Stimulated activated CD8-positive, alpha-beta memory T cell treated with anti-CD3 and anti-CD28 coated beads, Interleukin-7, amount 100 ng/mL, for 24 hours (primary cell): Measurements from ENCODE around the gene GSK3B.
"Not testable (repeated sequence)": the region's sequence is repeated elsewhere in the genome, so short reads cannot be mapped to it uniquely, and the experiment has no call there.

Source experiments
- DNase-seq: peaks from one replicate; pipeline ENCODE4 v3.0.0-alpha.2; 2020; ENCODE audit warnings: low read depth

GSK3B gene

DNA sequence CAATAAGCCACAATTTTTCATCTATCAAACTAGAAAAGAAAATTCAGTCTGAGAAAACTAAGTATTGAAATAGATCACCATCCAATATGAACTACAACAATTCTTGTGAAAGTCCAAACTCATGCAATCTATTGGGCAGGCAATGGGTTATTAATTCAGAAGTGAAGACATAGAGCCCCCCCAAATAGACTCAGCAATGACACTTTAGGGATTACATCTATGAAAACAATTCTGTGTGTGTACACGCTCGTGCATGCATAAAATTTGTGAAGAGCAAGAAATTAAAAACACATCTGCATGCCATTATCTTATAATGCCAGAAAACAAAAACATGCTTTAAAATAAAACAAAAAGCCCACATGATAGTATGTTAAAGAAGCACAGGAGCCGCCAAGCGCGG is 161.0 kb downstream of the GSK3B start:
- DNase-seq: no peak

DNA sequence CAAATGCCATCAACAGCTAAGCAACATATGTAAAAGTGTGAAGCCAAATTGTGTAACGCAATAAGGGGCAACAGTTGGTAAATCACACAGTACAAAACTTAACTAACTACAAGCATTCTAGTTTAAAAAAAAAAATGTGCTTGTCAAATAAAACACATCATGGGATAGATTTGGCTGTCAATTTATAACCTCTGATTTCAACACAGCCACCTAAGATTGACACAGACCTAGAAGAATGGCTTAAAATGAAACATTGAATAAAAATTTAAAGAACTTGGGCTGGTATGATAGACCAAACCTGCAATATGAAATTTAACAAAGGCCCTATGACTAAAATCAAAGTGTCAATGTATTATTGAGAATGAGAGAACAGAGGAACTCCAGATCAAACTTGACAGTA is 164.0 kb downstream of the GSK3B start:
- DNase-seq: no peak

DNA sequence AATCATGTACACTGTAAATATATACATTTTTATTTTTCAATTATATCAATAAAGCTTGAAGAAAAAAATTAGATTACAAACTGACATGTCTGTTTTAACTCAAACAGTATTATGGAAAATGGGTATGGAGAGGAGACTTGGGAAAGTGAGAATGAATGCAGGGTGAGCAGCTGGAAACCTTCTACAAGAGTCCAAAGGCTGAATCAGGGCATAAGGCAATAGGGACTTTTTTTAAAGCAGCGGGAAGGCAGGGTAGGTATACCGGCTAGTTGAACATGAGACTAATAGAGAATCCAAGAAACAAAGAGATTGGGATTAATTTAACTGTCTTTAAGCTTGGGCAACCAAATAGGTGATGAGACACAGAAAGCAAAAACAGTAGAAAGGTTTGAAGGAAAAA is 167.1 kb downstream of the GSK3B start:
- DNase-seq: no peak

DNA sequence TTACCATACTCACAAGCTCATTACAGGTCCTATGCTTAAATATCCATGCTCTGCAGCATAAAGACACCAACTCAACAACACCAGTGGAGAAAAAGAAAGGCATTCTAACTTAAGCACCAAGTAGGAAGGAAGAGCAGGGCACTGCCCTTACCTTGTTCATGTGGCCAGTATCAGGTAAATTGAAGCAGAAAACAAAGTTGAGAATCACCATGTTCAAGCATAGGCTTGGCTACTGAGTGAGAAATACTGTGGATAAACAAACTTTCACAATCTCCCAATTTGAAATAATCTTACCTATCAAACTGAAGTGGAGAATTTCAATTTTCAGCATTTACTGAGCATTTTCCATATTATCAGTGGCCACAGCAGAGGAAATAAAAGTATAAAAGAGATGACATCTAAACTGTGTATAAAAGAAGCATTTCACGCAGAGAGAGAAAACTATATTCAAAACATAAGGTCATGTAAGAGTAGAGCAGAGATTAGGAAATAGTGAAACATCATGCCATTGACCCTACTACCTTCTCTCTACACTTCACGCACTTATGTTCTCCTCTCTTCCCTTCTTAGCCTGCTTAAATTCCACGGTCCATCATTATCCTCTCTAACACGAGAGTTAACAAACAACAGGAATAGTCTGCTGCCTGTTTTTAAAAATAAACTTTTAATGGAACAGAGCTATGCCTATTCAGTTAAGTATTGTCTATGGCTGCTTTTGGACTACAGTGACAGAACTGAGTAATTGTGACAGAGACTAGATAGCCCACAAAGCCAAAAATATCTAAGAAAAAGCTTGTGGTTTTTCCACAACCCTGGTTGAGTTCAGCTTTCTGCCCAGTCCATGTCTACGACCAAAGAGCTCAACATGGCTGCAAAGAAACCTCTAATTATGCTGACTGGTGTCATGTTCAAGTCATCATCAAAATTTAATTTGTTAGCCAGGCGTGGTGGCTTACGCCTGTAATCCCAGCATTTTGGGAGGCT is 169.8 kb downstream of the GSK3B start:
- no peak for DNase-seq

DNA sequence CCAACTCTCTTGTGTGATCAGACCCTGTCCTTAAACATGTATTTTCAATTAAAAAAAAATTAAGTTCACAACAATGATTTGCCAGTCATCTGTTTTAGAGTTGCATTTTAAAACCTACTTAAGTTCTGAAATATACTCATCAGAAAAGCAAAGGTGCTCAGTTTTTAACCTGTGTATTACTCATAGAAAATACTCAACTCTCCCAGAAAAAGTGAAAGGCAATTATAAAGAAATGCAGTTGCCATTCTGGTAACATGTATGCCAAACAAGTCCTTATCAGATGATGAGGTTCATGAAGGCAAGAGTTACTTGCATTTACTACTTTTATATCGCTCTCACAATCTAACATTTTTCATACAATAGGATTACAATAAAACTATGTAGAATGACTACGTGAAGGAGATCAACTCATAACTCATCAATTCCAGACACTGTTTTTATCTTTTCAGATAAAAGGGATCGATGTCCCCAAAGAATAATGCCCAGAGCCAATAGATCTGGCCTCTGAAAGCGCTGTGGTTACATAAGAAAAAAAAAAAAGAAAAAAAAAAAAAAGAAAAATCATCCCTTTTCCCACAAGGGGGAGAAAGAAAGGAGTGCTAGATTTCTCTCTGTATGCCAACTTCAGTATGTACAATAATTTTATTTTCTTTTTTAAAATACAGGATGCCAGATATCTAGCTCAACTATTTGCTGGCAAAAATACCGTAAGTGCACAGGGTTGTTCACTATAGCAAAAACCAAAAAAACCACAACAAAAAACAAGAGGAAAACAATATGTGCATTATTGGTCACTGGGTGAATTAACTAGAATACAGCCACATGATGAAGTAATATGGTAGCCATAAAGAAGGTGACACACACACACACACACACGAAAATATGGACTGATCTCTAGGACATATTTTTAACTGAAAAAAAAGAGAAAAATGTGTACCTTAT is 175.0 kb downstream of the GSK3B start:
- no peak for DNase-seq

DNA sequence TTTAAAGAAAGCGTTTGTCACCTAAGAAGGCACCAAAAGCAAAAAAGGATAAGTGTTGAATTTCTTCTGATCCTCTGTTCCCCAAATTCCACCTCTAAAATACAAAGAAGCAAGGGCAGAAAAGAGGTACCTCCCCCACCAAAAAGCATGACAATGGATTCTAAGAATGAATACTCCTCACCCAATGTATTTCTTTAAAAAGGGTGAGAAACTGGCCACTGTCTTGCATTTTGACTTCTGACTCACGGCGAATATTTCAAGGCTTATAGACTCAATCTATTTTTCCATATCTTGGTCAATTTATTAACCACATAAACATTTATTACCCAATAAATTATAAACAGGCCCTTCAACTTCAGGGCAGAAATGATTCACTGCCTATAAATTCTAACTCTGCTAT is 181.2 kb downstream of the GSK3B start:
- DNase-seq: no peak

DNA sequence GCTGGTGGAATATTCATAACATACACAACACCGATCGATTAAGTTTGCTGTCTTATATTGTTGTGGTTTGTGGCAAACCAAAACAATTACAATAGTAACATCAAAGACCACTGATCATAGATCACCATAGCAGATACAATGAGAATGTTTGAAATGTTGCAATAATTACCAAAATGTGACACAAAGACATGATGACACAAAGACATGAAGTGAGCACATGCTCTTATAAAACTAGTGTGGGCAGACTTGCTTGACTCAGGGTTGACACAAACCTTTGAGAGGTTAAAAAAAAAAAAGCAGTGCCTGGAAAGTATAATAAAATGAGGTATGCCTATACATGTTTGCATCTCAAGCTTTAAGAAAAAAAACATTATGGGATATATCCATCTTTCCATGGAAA is 182.0 kb downstream of the GSK3B start:
- no peak for DNase-seq

DNA sequence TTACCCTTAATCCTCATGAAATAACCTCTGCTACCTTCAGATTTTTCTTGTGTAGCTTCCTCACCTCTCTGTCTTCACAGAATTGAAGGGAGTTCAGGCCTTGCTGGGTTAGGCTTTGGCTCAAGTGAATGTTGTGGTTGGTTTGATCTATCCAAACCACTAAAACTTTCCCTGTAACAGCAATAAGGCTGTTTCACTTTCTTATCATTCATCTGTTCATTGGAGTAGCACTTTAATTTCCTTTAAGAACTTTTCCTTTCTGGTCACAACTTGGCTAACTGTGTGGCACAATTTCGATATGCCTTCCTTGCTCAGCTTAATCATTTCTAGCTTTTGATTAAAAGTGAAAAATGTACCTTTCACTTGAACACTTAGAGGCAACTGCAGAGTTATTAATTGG is 182.5 kb downstream of the GSK3B start:
- no peak for DNase-seq

DNA sequence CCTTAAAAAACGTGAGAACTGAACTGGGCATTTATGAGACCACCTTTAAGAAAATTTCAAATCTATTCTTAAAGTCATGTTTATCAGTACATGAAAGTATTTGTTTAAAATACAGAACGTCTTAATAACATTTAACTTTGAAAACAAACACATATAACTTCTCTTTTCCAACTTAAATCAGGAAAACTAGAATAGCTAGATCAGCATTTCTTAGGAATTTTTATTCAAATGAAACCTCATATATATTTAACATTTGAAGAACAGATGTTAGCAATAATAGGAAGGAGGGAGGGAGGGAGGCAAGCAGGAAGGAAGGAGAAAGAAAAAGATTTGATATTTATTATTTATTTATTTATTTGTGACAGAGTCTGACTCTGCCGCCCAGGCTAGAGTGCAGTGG is 192.2 kb downstream of the GSK3B start:
- no peak for DNase-seq

DNA sequence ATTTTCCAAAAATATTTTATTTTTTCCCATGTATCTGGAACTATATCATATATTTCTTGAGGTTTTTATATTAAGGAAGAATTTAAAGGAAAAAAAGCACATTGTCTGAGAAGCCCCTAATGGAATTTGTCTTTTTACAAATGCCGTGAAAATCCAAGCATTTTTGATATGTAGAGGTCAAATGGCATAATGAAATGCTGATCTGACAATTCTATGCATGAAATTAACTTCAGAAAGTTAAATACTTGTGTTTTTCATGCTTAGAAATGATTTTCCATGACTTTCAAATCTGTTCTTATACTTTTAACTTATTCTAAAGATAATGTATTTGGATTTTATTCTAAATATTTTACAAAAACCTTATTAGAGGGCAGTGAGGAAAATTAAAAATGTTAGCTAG is 193.1 kb downstream of the GSK3B start:
- DNase-seq: no peak

DNA sequence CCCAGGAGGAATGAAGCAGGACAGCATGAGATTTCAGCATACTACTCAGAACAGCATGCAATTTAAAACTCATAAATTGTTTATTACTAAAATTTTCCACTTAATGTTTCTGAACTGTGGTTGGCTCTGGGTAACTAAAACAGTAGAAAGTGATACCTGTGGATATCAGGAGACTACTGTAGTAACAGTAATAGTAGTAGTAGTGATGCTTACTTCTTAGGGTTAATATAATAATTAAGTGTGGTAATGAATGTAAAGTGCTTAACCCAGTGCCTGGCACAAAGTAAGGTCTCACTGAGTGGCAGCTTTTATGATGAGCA is 195.1 kb downstream of the GSK3B start:
- no peak for DNase-seq

DNA sequence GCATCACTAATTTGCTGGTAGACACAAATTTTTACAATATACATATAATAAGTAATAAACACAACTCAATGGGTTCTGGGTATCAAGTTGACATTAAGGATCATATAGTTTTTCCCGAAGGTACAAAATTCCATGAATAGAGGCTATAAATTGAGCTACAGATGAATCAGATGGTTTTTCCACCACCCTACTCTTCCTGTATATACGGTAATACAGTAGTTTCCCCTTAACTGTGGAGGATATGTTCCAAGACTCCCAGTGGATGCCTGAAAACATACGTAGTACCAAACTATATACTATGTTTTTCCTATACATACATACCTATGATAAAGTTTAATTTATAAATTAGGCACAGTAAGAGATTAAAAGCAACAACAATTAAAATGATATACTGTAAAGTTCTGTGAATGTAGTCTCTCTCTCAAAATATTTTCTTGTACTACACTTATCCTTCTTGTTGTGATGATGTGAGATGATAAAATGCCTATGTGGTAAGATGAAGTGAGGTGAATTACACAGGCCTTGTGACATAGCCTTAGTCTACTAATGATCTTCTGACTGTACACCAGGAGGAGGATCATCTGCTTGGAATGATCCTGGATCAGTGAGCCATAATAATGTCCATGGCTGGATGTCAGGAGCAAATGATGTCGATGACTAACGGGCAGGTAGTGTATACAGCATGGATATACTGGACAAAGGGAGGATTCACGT is 195.6 kb downstream of the GSK3B start:
- DNase-seq: no peak

DNA sequence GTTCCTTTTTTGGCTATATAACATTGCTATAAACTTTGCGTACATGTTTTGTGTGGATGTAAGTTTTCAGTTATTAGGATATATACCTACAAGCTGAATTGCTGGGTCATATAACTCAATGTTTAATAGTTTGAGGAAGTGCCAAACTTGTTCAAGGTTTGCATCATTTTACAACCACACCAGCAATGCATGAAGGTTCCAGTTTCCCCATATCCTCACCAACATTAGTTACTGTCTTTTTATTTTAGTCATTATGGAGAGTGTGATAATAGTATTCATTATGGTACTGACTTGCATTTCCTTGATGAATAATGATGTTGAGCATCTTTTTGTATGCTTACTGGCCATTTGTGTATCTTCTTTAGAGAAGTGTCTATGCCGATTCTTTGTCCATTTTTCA is 200.1 kb downstream of the GSK3B start:
- DNase-seq: no peak

DNA sequence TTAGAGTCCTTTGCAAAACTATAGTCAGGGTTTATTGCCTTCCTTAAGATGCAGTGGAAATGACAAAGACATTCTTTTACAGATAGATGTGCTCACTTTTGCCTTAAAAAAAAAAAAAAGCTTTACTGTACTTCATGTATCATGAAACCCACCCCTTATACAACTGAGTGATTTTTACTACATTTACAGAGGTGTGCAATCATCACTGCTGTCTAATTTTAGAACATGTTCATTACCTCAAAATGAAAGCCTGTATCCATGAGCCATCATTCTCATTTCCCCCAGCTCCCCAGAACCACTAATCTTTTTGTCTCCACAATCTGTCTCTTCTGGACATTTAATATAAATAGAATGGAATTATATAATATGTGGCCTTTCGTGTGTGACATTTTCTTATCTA is 200.5 kb downstream of the GSK3B start:
- DNase-seq: no peak

DNA sequence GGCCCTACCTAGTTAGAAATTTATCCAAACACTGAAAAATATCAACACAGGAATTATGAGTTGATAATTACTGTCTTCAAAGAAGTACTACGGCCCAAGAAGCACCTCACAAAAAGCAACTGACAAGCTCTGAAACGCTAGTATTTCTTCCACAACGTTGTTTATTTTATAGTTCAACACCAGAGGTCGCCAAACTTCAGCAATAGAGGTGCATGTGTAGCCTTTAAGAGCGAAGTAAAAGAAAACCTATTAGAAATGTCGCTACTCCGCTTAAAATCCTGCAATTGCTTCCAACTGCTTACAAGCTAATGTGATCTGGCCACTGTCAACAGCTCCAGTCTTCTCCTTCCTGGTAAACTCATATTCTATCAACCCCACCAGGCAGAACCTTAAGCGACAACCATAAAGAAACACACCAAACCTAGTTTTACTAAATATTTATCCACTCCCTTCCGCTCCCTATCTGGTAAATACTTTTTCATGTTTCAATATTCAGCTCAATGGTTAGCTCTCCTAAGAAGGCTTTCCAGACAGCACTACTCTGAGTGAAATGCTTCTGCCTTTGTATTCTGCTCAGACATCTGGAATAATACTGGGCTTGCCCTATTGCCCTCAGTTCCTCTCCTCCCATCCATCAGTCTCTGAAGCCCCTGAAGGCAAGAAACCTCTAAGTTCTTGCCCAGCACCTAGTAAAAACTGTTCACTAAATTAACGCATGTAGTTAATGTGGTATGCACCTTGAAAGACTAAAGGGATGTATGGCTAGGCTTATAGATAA is 202.1 kb downstream of the GSK3B start:
- no peak for DNase-seq

DNA sequence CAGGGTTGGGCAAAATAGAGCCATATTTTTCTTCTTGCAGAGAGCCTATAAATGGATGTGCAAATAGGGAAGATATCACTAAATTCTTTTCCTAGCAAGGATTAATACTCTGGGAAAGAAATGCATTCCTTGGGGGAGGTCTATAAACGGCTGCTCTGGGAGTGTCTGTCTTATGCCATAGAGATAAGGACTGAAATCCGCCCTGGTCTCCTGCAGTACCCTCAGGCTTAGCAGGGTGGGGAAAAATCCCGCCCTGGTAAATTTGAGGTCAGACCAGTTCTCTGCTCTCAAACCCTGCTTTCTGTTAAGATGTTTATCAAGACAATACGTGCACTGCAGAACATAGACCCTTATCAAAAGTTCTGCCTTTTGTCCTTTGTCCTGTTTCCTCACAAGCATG is 205.6 kb downstream of the GSK3B start:
- not testable (repeated sequence) for DNase-seq

DNA sequence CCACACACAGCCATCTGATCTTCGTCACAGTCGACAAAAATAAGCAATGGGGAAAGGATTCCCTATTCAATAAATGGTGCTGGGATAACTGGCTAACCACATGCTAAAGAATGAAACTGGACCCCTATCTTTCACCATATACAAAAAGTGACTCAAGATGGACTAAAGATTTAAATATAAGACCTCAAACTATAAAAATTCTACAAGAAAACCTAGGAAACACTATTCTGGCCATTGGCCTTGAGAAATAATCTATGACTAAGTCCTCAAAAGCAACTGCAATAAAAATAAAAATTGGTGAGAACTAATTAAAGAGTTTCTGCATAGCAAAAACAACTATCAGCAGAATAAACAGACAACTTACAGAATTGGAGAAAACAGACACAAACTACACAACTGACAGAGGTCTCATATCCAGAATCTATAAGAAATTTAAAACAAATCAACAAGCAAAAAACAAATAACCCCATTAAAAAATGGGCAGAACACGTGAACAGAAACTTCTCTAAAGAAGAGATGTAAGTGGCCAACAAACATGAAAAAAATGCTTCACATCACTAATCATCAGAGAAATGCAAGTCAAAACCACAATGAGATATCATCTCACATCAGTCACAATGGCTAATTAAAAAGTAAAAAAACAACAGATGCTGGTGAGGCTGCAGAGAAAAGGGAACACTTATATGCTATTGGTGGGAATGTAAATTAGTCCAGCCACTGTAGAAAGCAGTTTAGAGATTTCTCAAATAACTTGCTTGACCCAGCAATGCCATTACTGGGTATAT is 208.3 kb downstream of the GSK3B start:
- DNase-seq: no peak

DNA sequence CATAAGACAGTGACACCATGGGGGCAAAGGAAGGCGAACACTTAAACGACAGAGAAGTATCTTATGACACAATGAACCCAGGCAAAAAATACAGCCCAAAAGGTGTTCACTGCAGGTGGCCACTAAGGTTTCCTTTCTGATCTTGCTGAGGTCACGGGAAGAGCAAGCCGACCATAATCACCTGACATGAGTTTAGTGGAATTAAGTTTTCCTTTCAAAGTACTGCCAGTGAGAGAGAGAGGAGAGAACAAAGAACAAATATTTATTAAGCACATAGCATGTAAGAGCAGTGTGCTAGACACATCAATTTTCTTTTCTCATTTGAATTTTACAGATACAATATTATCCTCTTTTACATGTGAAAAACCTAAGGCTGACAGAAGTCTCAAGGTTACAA is 210.1 kb downstream of the GSK3B start:
- DNase-seq: no peak

DNA sequence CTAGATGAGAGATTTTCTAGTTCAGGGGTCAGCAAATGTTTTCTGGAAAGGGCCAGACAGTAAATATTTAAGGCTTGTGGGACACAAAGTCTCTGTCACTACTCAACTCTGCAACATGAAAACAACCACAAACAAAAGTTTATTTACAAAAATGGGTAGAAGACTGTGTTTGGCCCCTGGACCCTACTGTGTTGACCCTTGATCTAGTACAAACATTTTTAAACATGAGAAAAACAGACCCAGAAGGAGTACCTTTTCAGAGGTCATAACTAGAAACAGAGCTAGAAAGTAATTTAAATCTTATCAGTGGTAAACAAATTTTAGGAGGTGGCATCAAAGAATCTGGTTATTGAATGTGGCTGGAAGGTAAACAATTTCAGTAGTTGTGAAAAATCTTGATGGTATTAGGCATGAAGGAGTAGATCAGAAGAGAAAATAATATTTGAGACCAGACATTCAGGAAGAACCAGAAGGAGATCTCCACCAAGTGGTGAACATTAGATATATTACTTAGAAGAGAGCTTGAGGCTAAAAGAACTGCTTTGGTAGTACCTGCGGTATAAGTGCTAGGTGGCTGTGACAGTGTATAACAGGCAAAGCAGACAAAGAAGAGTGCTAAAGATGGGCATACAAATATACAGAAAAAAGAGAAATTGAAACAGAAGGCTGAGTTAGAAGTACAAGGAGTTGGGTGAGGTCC is 210.6 kb downstream of the GSK3B start:
- DNase-seq: no peak

DNA sequence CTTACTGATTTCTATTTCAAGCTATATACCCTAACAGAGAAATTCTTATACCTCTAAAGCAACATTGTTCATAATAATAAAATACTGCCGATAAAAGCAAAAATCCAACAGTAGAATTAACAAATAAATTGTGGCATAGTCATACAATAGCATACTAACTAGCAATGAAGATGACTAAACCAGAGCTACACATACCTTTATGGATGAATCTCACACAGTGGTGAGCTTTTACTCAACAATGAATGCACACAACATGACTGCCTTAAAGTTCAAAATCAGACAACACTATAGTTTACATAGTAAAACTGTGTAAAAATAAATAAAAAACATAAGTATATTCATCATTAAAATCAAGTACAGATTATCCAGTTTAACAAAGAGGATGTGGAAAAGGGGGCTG is 213.3 kb downstream of the GSK3B start:
- DNase-seq: no peak
